Measurements from ENCODE around the gene ALDOC. TPM values are rescaled to one million over a fixed set of nuclear protein-coding genes. Genes with fewer than 3 reads are reported as not detected.
"Not testable (repeated sequence)": the region's sequence is repeated elsewhere in the genome, so short reads cannot be mapped to it uniquely, and the experiment has no call there.

Gene ALDOC
- total RNA-seq, 1 experiment from 2014 or later, result 6.0 TPM

GRCh38 chr17:28577466-28577824 lies 750 bp upstream of the ALDOC start:
- Mint-ChIP-seq H3K9me3 (ENCODE audit: unreplicated experiment) (no peaks in the 10 kb centered on the region), H3K4me1 (ENCODE audit: insufficient read depth, unreplicated experiment) (peaks cover 12% of the 10 kb centered on the region), H3K4me3 (ENCODE audit: unreplicated experiment) (no peak overlapping the region), H3K27ac (ENCODE audit: low read depth, unreplicated experiment) (peak overlapping the region; percentile 54), H3K36me3 (ENCODE audit: insufficient read depth, unreplicated experiment) (peaks cover 19% of the 10 kb centered on the region), H3K27me3 (ENCODE audit: insufficient read depth, unreplicated experiment) (no peaks in the 10 kb centered on the region)
- CTCF ChIA-PET, result interaction anchor here (0.8 to 0.9 kb wide), 2 partner anchors 16 to 84 kb away, joined by 4 read pairs; no protein-coding TSS in a partner anchor
- no peak for DNase-seq (ENCODE audit: unreplicated experiment)
- intact Hi-C loops (cut with micrococcal nuclease), result no loop called here
- BruUV-seq (replicated peaks), result no TSS peak
- POLR2A ChIA-PET, result interaction anchor here (0.6 to 4.1 kb wide), 8 partner anchors 9 to 143 kb away, joined by 3 to 32 read pairs (median 4); partner anchors contain the start of genes BLTP2, SDF2, SPAG5 and SUPT6H
- no peak for TF ChIP-seq CTCF (IDR thresholded peaks at IDR 0.05; ENCODE audit: unreplicated experiment)

GRCh38 chr17:28576016-28576415 lies 679 bp downstream of the ALDOC start:
- POLR2A ChIA-PET, result interaction anchor here (0.8 to 4.1 kb wide), 5 partner anchors 22 to 240 kb away, joined by 3 to 32 read pairs (median 4); partner anchors contain the start of genes IFT20, SPAG5 and TNFAIP1
- DNase-seq (ENCODE audit: unreplicated experiment); CTCF ChIA-PET; H3K27ac Mint-ChIP-seq (ENCODE audit: low read depth, unreplicated experiment); BruUV-seq (replicated peaks); H3K9me3 Mint-ChIP-seq (ENCODE audit: unreplicated experiment); intact Hi-C loops (cut with micrococcal nuclease); H3K27me3 Mint-ChIP-seq (ENCODE audit: insufficient read depth, unreplicated experiment): not testable (repeated sequence)
- peak overlapping the region; percentile 64 for H3K4me3 Mint-ChIP-seq (ENCODE audit: unreplicated experiment)
- H3K4me1 Mint-ChIP-seq (ENCODE audit: insufficient read depth, unreplicated experiment), result peaks cover 17% of the 10 kb centered on the region
- H3K36me3 Mint-ChIP-seq (ENCODE audit: insufficient read depth, unreplicated experiment), result peaks cover 19% of the 10 kb centered on the region

GRCh38 chr17:28575126-28575795 lies 1.4 kb downstream of the ALDOC start:
- ChIA-PET CTCF (interaction anchor here (0.6 kb wide), 1 partner anchor 543 kb away, joined by 3 read pairs; no protein-coding TSS in a partner anchor), POLR2A (interaction anchor here (1.8 to 4.1 kb wide), 2 partner anchors 23 to 240 kb away, joined by 5 to 32 read pairs; partner anchors contain the start of genes IFT20, SPAG5 and TNFAIP1)
- peak; percentile 14 for TF ChIP-seq CTCF (IDR thresholded peaks at IDR 0.05; ENCODE audit: unreplicated experiment)
- Mint-ChIP-seq H3K4me1 (ENCODE audit: insufficient read depth, unreplicated experiment) (peaks cover 21% of the 10 kb centered on the region), H3K4me3 (ENCODE audit: unreplicated experiment) (no peak overlapping the region), H3K9me3 (ENCODE audit: unreplicated experiment) (no peaks in the 10 kb centered on the region), H3K27me3 (ENCODE audit: insufficient read depth, unreplicated experiment) (no peaks in the 10 kb centered on the region), H3K36me3 (ENCODE audit: insufficient read depth, unreplicated experiment) (peaks cover 19% of the 10 kb centered on the region), H3K27ac (ENCODE audit: low read depth, unreplicated experiment) (no peak overlapping the region)
- BruUV-seq (replicated peaks), result no TSS peak
- intact Hi-C loops (cut with micrococcal nuclease), result no loop called here
- no peak for DNase-seq (ENCODE audit: unreplicated experiment)

DNA sequence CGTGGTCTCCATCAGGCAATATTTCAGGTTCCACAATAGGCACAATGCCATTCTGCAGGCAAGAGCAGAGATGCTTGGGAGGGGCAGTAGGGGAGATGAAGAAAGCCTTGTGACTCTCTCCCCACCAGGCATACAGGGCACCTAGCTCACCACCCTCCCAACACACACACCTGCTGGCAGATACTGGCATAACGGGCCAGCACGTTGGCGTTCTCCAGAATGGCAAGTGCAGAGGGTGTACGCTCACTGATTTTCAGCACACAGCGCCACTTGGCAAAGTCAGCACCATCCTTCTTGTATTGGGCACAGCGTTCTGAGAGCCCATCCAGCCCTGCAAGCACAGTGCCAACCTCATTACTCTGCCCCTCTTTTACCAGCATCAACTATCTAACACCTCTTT lies 2.2 kb downstream of the ALDOC start:
- Mint-ChIP-seq H3K27me3 (ENCODE audit: insufficient read depth, unreplicated experiment) (no peaks in the 10 kb centered on the region), H3K4me1 (ENCODE audit: insufficient read depth, unreplicated experiment) (peaks cover 28% of the 10 kb centered on the region), H3K27ac (ENCODE audit: low read depth, unreplicated experiment) (no peak overlapping the region), H3K36me3 (ENCODE audit: insufficient read depth, unreplicated experiment) (peaks cover 13% of the 10 kb centered on the region), H3K4me3 (ENCODE audit: unreplicated experiment) (no peak overlapping the region), H3K9me3 (ENCODE audit: unreplicated experiment) (no peaks in the 10 kb centered on the region)
- no peak for TF ChIP-seq CTCF (IDR thresholded peaks at IDR 0.05; ENCODE audit: unreplicated experiment)
- intact Hi-C loops (cut with micrococcal nuclease), result no loop called here
- CTCF ChIA-PET, result interaction anchor here (0.5 kb wide), 1 partner anchor 173 kb away, joined by 3 read pairs; no protein-coding TSS in a partner anchor
- POLR2A ChIA-PET, result no interaction called here
- DNase-seq (ENCODE audit: unreplicated experiment), result no peak
- no TSS peak for BruUV-seq (replicated peaks)

Data from MCF 10A (cell line).